ENCODE data around the gene TMC8.

DNA sequence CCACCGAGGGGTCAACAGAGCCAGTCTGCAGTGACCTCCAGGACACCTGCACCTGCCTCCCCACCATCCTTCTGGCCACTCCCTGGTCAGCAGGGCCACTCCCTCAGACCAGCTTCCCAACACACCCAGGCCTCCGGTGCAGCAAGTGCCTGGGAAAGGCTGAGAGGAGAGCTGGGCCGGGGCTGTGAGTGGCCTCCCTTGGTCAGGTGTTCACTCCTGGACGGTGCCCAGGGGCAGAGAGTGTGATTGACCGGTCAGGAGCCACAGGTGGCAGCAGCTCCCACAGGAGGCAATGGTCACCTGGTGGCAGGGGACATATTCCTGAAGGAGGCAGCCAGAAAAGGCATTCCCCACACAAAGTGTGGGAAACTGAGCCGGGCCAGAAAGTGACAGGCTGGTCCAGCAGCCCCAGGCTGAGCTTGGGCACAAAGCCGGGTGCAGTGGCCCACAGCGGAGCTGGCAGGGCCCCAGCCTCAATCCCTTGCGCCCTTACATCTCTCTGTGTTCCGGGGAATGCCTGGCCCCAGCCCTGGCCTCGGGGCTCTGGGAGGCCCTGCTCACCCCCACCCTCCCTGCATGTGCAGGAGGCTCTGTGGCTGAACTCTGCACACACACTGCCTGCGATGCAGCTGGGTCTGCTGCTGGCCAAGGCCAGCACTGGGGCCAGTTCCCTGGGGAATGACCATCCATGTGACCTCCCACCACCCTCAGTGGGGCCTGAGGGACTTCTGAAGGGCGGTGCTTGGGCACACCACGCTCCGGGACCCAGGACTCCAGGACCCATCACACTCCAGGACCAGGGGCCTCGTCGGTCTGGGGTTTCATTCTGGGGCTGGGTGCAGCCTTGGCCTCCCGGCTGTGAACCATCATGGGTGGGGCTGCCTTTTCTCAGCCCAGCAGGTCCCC is 14.4 kb downstream of the TMC8 start:
- TF ChIP-seq, protein P1, sequence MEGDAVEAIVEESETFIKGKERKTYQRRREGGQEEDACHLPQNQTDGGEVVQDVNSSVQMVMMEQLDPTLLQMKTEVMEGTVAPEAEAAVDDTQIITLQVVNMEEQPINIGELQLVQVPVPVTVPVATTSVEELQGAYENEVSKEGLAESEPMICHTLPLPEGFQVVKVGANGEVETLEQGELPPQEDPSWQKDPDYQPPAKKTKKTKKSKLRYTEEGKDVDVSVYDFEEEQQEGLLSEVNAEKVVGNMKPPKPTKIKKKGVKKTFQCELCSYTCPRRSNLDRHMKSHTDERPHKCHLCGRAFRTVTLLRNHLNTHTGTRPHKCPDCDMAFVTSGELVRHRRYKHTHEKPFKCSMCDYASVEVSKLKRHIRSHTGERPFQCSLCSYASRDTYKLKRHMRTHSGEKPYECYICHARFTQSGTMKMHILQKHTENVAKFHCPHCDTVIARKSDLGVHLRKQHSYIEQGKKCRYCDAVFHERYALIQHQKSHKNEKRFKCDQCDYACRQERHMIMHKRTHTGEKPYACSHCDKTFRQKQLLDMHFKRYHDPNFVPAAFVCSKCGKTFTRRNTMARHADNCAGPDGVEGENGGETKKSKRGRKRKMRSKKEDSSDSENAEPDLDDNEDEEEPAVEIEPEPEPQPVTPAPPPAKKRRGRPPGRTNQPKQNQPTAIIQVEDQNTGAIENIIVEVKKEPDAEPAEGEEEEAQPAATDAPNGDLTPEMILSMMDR (conservative IDR thresholded peaks at IDR 0.05 in 1 of 2, IDR thresholded peaks at IDR 0.05 in 1 of 2; ENCODE audit: extremely low read depth in 1 of 2, insufficient read depth in 1 of 2, low read depth in 1 of 2, low read length in 2 of 2) = no peak
- TF ChIP-seq EZH2 (IDR thresholded peaks at IDR 0.05; ENCODE audit: borderline replicate concordance, low read length) = no peak

Measured in mammary epithelial cell (primary cell).